Measurements from ENCODE around the gene CPLX1. TPM values are rescaled to one million over a fixed set of nuclear protein-coding genes. Genes with fewer than 3 reads are reported as not detected.

The CPLX1 gene
- total and polyA plus RNA-seq, 2 donors (not counting 1 experiment from before 2014, with no cell fraction given): 0.03 to 0.66 TPM

GRCh38 chr4:866761-867390 is 40.9 kb upstream of the CPLX1 start:
- H2AFZ ChIP-seq (ENCODE audit: low read length): no peak overlapping the region
- H3K27me3 ChIP-seq (ENCODE audit: control insufficient read depth, insufficient read depth, low read length): no peaks in the 10 kb centered on the region
- H3K4me3 ChIP-seq (replicated peaks in 1 of 4; ENCODE audit: control extremely low read depth in 1 of 4, insufficient read depth in 1 of 4, low read depth in 3 of 4, low read length in 4 of 4): no peak overlapping the region
- no peak for TF ChIP-seq CTCF (conservative IDR thresholded peaks at IDR 0.05 in 1 of 2, IDR thresholded peaks at IDR 0.05 in 1 of 2; ENCODE audit: low read depth in 1 of 2, low read length in 2 of 2)
- no peak for TF ChIP-seq EZH2 (IDR thresholded peaks at IDR 0.05; ENCODE audit: low read length, missing control alignments)
- peak; percentile 3 to 64 for DNase-seq (ENCODE audit: low read depth in 2 of 2)
- no peak overlapping the region for H3K9ac ChIP-seq (ENCODE audit: insufficient read depth, low read length)
- H3K4me1 ChIP-seq (ENCODE audit: control insufficient read depth, extremely low read depth, insufficient read depth, low read length): no peaks in the 10 kb centered on the region
- H3K27ac ChIP-seq (ENCODE audit: insufficient read depth, low read length): no peak overlapping the region
- no peaks in the 10 kb centered on the region for H3K9me3 ChIP-seq (ENCODE audit: control insufficient read depth, insufficient read depth, low read depth, low read length)
- no peak overlapping the region for H3K4me2 ChIP-seq (ENCODE audit: extremely low read depth, insufficient read depth, low read length)
- no peaks in the 10 kb centered on the region for H4K20me1 ChIP-seq (ENCODE audit: control insufficient read depth, extremely low read depth, insufficient read depth, low read length)
- peaks cover 39% of the 10 kb centered on the region for H3K36me3 ChIP-seq (ENCODE audit: control insufficient read depth, insufficient read depth, low read length)
- H3K79me2 ChIP-seq (ENCODE audit: control insufficient read depth, insufficient read depth, low read length): no peaks in the 10 kb centered on the region

GRCh38 chr4:866068-866760 is 40.3 kb upstream of the CPLX1 start:
- DNase-seq (ENCODE audit: low read depth in 2 of 2): no peak
- no peak overlapping the region for H3K27ac ChIP-seq (ENCODE audit: insufficient read depth, low read length)
- H3K79me2 ChIP-seq (ENCODE audit: control insufficient read depth, insufficient read depth, low read length): no peaks in the 10 kb centered on the region
- TF ChIP-seq CTCF (conservative IDR thresholded peaks at IDR 0.05 in 1 of 2, IDR thresholded peaks at IDR 0.05 in 1 of 2; ENCODE audit: low read depth in 1 of 2, low read length in 2 of 2) (no peak), EZH2 (IDR thresholded peaks at IDR 0.05; ENCODE audit: low read length, missing control alignments) (no peak)
- no peaks in the 10 kb centered on the region for H3K9me3 ChIP-seq (ENCODE audit: control insufficient read depth, insufficient read depth, low read depth, low read length)
- no peak overlapping the region for H3K4me3 ChIP-seq (replicated peaks in 1 of 4; ENCODE audit: control extremely low read depth in 1 of 4, insufficient read depth in 1 of 4, low read depth in 3 of 4, low read length in 4 of 4)
- no peaks in the 10 kb centered on the region for H4K20me1 ChIP-seq (ENCODE audit: control insufficient read depth, extremely low read depth, insufficient read depth, low read length)
- H3K9ac ChIP-seq (ENCODE audit: insufficient read depth, low read length): no peak overlapping the region
- peaks cover 41% of the 10 kb centered on the region for H3K36me3 ChIP-seq (ENCODE audit: control insufficient read depth, insufficient read depth, low read length)
- no peaks in the 10 kb centered on the region for H3K4me1 ChIP-seq (ENCODE audit: control insufficient read depth, extremely low read depth, insufficient read depth, low read length)
- H3K27me3 ChIP-seq (ENCODE audit: control insufficient read depth, insufficient read depth, low read length): no peaks in the 10 kb centered on the region
- no peak overlapping the region for H2AFZ ChIP-seq (ENCODE audit: low read length)
- no peak overlapping the region for H3K4me2 ChIP-seq (ENCODE audit: extremely low read depth, insufficient read depth, low read length)

GRCh38 chr4:865572-865971 is 39.6 kb upstream of the CPLX1 start:
- no peaks in the 10 kb centered on the region for H4K20me1 ChIP-seq (ENCODE audit: control insufficient read depth, extremely low read depth, insufficient read depth, low read length)
- no peak overlapping the region for H3K9ac ChIP-seq (ENCODE audit: insufficient read depth, low read length)
- no peaks in the 10 kb centered on the region for H3K4me1 ChIP-seq (ENCODE audit: control insufficient read depth, extremely low read depth, insufficient read depth, low read length)
- DNase-seq (ENCODE audit: low read depth in 2 of 2): no peak
- TF ChIP-seq CTCF (conservative IDR thresholded peaks at IDR 0.05 in 1 of 2, IDR thresholded peaks at IDR 0.05 in 1 of 2; ENCODE audit: low read depth in 1 of 2, low read length in 2 of 2): no peak
- no peak for TF ChIP-seq EZH2 (IDR thresholded peaks at IDR 0.05; ENCODE audit: low read length, missing control alignments)
- H3K27ac ChIP-seq (ENCODE audit: insufficient read depth, low read length): no peak overlapping the region
- no peaks in the 10 kb centered on the region for H3K27me3 ChIP-seq (ENCODE audit: control insufficient read depth, insufficient read depth, low read length)
- no peak overlapping the region for H2AFZ ChIP-seq (ENCODE audit: low read length)
- no peaks in the 10 kb centered on the region for H3K79me2 ChIP-seq (ENCODE audit: control insufficient read depth, insufficient read depth, low read length)
- H3K4me3 ChIP-seq (replicated peaks in 1 of 4; ENCODE audit: control extremely low read depth in 1 of 4, insufficient read depth in 1 of 4, low read depth in 3 of 4, low read length in 4 of 4): no peak overlapping the region
- H3K36me3 ChIP-seq (ENCODE audit: control insufficient read depth, insufficient read depth, low read length): peaks cover 40% of the 10 kb centered on the region
- H3K9me3 ChIP-seq (ENCODE audit: control insufficient read depth, insufficient read depth, low read depth, low read length): no peaks in the 10 kb centered on the region
- no peak overlapping the region for H3K4me2 ChIP-seq (ENCODE audit: extremely low read depth, insufficient read depth, low read length)
